HEK293T (cell line): ENCODE data around the gene NODAL.

Experiments
- BHLHE40 ChIP-seq: fragments of 450-650 bp; IDR thresholded peaks from 2 replicates; pipeline ENCODE4 v1.6.1; 2016; ENCODE audit warnings: mild to moderate bottlenecking, moderate library complexity, borderline replicate concordance
- CTBP1 ChIP-seq: fragments of 450-650 bp; IDR thresholded peaks from 2 replicates; pipeline ENCODE4 v1.6.1; 2016; ENCODE audit warnings: borderline replicate concordance
- ELF4 ChIP-seq: fragments of 450-650 bp; IDR thresholded peaks from 2 replicates; pipeline ENCODE4 v1.6.1; 2017; ENCODE audit warnings: antibody characterized with exemption
- FOXA1 ChIP-seq: fragments of 450-650 bp; IDR thresholded peaks from 2 replicates; pipeline ENCODE4 v1.6.1; 2016; ENCODE audit warnings: mild to moderate bottlenecking
- FOXK2 ChIP-seq: fragments of 450-650 bp; IDR thresholded peaks from 2 replicates; pipeline ENCODE4 v1.6.1; 2016; ENCODE audit warnings: mild to moderate bottlenecking
- FOXM1 ChIP-seq: fragments of 450-650 bp; IDR thresholded peaks from 2 replicates; pipeline ENCODE4 v1.6.1; 2017; ENCODE audit warnings: mild to moderate bottlenecking, borderline replicate concordance
- L3MBTL2 ChIP-seq: fragments of 450-650 bp; conservative IDR thresholded peaks from 2 replicates; pipeline ENCODE4 v1.6.1; 2016; ENCODE audit warnings: mild to moderate bottlenecking
- LEF1 ChIP-seq: fragments of 450-650 bp; IDR thresholded peaks from 2 replicates; pipeline ENCODE4 v1.6.1; 2017; ENCODE audit warnings: mild to moderate bottlenecking, borderline replicate concordance
- NFRKB ChIP-seq: fragments of 450-650 bp; IDR thresholded peaks from 2 replicates; pipeline ENCODE4 v1.6.1; 2016; ENCODE audit warnings: mild to moderate bottlenecking, moderate library complexity
- SP1 ChIP-seq: fragments of 450-650 bp; IDR thresholded peaks from 2 replicates; pipeline ENCODE4 v1.6.1; 2017
- SUZ12 ChIP-seq: fragments of 450-650 bp; IDR thresholded peaks from 2 replicates; pipeline ENCODE4 v1.6.1; 2016; ENCODE audit warnings: mild to moderate bottlenecking
- TARDBP ChIP-seq: fragments of 450-650 bp; IDR thresholded peaks from 2 replicates; pipeline ENCODE4 v1.6.1; 2016
- ZNF384 ChIP-seq: fragments of 450-650 bp; IDR thresholded peaks from 2 replicates; pipeline ENCODE4 v1.6.1; 2016
- TF ChIP-seq, protein P1 (sequence below): fragments of 450-650 bp; IDR thresholded peaks from 2 replicates; pipeline ENCODE4 v1.6.1; 2016

DNA sequence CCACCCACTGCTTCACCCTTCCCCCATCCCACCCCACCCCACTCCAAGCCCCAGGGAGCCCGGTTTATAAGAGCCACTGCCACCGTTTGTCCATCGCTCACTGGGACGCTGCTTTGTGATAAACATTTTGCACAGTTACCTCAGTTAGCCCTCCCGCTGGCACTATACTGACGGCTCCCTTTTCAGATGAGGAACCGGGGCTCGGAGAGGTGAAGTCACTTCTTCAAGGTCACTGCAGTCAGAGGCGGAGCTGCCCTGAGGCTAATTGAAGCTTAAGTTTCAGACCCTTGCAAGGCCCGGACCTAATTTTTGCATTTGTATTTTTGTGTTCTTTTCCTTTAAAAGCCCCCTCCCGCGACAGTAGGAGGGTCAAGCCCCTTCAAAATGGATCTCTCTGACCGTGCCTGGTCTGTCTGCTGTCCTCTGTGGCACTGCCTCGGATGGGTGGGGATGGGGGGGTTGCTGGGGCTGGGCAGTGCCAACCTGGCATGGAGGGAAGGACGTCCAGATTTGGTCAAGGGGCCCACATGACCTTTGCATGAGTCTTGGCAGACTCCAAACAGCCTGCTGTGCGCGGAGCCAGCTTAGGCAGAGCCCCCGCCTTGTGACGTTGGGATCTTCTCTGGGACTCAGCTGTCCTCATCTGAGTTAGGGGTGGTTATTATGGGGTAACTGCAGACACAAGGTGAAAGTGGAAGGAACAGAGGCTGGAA is 17.7 kb upstream of the NODAL start:
- TF ChIP-seq ELF4 (no peak), FOXA1 (no peak), BHLHE40 (no peak), ZNF384 (no peak), L3MBTL2 (no peak), FOXM1 (no peak), CTBP1 (no peak), NFRKB (no peak), LEF1 (no peak), SP1 (no peak), TARDBP (no peak), FOXK2 (no peak), SUZ12 (no peak)
- TF ChIP-seq, protein P1, sequence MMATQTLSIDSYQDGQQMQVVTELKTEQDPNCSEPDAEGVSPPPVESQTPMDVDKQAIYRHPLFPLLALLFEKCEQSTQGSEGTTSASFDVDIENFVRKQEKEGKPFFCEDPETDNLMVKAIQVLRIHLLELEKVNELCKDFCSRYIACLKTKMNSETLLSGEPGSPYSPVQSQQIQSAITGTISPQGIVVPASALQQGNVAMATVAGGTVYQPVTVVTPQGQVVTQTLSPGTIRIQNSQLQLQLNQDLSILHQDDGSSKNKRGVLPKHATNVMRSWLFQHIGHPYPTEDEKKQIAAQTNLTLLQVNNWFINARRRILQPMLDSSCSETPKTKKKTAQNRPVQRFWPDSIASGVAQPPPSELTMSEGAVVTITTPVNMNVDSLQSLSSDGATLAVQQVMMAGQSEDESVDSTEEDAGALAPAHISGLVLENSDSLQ, result no peak
